GM13977 (cell line): Measurements from ENCODE around the gene BCL6B.
A peak's percentile ranks its signal among the peaks of the same experiment; 100 is the strongest.

Experiments
- DNase-seq: peaks from one replicate; pipeline ENCODE4 v3.0.0; 2012; ENCODE audit warnings: low spot score
- CTCF ChIP-seq: IDR thresholded peaks from 2 replicates; pipeline ENCODE4 v1.5.1; 2012; ENCODE audit warnings: mild to moderate bottlenecking, control low read depth; ENCODE audit not compliant: insufficient read depth; ENCODE audit errors: extremely low read depth, missing control alignments
- in situ Hi-C: fragments of 300-500 bp; cut with MboI; formaldehyde crosslinking; loops from one replicate; pipeline ENCODE4 v1.12.0; 2022; ENCODE audit warnings: low sequenced_read_pairs, low pct_unique_long_range_greater_than_20kb, mixed read lengths, inconsistent platforms; ENCODE audit not compliant: unreplicated experiment

BCL6B gene

GRCh38 chr17:7021993-7022778, 664 bp upstream of the BCL6B start:
- in situ Hi-C loops, result no loop called here
- peak; percentile 91 for DNase-seq
- peak; percentile 95 for TF ChIP-seq CTCF

GRCh38 chr17:7023576-7024401, 939 bp downstream of the BCL6B start:
- TF ChIP-seq CTCF, result no peak
- peak; percentile 95 for DNase-seq

GRCh38 chr17:7024402-7024785, 1.5 kb downstream of the BCL6B start:
- in situ Hi-C loops, result no loop called here
- no peak for TF ChIP-seq CTCF

More at GRCh38 chr17:7023576-7024401, 939 bp downstream of the BCL6B start:
- in situ Hi-C loops, result no loop called here

GRCh38 chr17:7025245-7025644, 2.4 kb downstream of the BCL6B start:
- in situ Hi-C loops, result no loop called here
- TF ChIP-seq CTCF, result no peak
- DNase-seq, result no peak

More at GRCh38 chr17:7024402-7024785, 1.5 kb downstream of the BCL6B start:
- DNase-seq, result no peak

GRCh38 chr17:7026471-7027115, 3.7 kb downstream of the BCL6B start:
- no peak for TF ChIP-seq CTCF
- in situ Hi-C loops, result no loop called here
- DNase-seq, result no peak

GRCh38 chr17:7027335-7027734, 4.5 kb downstream of the BCL6B start:
- no peak for DNase-seq

More at GRCh38 chr17:7027335-7027734, 4.5 kb downstream of the BCL6B start:
- no peak for TF ChIP-seq CTCF
- in situ Hi-C loops, result no loop called here
